Suprapubic skin (tissue), 4 donors: ENCODE measurements around the gene GSDME. TPM values are rescaled to one million over a fixed set of nuclear protein-coding genes. Genes with fewer than 3 reads are reported as not detected.

ENCODE experiments used
- DNase-seq, 2 donors: peaks; one replicate each; pipeline ENCODE4 v3.0.0-alpha.2; 2019; ENCODE audit warnings: low spot score in 2 of 2
- H3K27ac ChIP-seq: fragments of 200-600 bp; sonication (generic); one replicate; pipeline ENCODE4 v1.5.1; 2019
- H3K27me3 ChIP-seq: fragments of 200-600 bp; sonication (generic); one replicate; pipeline ENCODE4 v1.5.1; 2019
- H3K36me3 ChIP-seq: fragments of 200-600 bp; sonication (generic); one replicate; pipeline ENCODE4 v1.5.1; 2019
- H3K4me1 ChIP-seq: fragments of 200-600 bp; sonication (generic); one replicate; pipeline ENCODE4 v1.5.1; 2019
- H3K4me3 ChIP-seq: fragments of 200-600 bp; sonication (generic); one replicate; pipeline ENCODE4 v1.5.1; 2019; ENCODE audit warnings: mild to moderate bottlenecking
- H3K9me3 ChIP-seq: fragments of 200-600 bp; sonication (generic); one replicate; pipeline ENCODE4 v1.5.1; 2019
- CTCF ChIP-seq, 2 donors: fragments of 200-600 bp in 1 of 2; fragments of 450-650 bp in 1 of 2; sonication (generic) in 1 of 2; IDR thresholded peaks; one replicate each; pipeline ENCODE4 v1.5.1; 2016 to 2019; ENCODE audit warnings: antibody characterized with exemption in 2 of 2, mild to moderate bottlenecking in 1 of 2, moderate library complexity in 1 of 2
- EP300 ChIP-seq: sonication (generic); formaldehyde crosslinking; IDR thresholded peaks from one replicate; pipeline ENCODE4 v1.6.1; 2017; ENCODE audit warnings: antibody characterized with exemption
- POLR2A ChIP-seq, 2 donors: fragments of 450-650 bp; IDR thresholded peaks; one replicate each; pipeline ENCODE4 v1.6.1; 2017; ENCODE audit warnings: antibody characterized with exemption in 2 of 2, mild to moderate bottlenecking in 2 of 2, moderate library complexity in 2 of 2
- POLR2AphosphoS5 ChIP-seq, 3 donors: sonication (generic); formaldehyde crosslinking; IDR thresholded peaks; one replicate each; pipeline ENCODE4 v1.6.1; 2017; ENCODE audit warnings: antibody characterized with exemption in 3 of 3
- WGBS: methylation state at CpG from one replicate; pipeline ENCODE4 v1.1.5; 2018; 5-methylcytosine and 5-hydroxymethylcytosine counted together
- total RNA-seq, 4 donors: library from RNA; depleted of rRNA; stranded (reverse); fragments of >200 nt; gene quantifications; one replicate each; pipeline ENCODE4 v1.1.0, GENCODE V29; 2016

Gene GSDME
- total RNA-seq, 4 donors from 2014 or later = 1.4 to 7.2 (median 2.5) TPM

GRCh38 chr7:24716480-24717246, 40.6 kb downstream of the GSDME start:
- H3K9me3 ChIP-seq = no peaks in the 10 kb centered on the region
- TF ChIP-seq CTCF (IDR thresholded peaks at IDR 0.05) (no peak), POLR2AphosphoS5 (IDR thresholded peaks at IDR 0.05) (no peak), POLR2A (IDR thresholded peaks at IDR 0.05) (no peak), EP300 (no peak)
- H3K27me3 ChIP-seq = no peaks in the 10 kb centered on the region
- no peak overlapping the region for H3K27ac ChIP-seq
- H3K36me3 ChIP-seq = no peaks in the 10 kb centered on the region
- no peak for DNase-seq
- WGBS = 91% methylated on average over 8 of the region's 9 CpGs
- H3K4me1 ChIP-seq = no peaks in the 10 kb centered on the region
- no peak overlapping the region for H3K4me3 ChIP-seq

- Histone ChIP-seq H3K27ac (no peak overlapping the region), H3K36me3 (no peaks in the 10 kb centered on the region), H3K9me3 (no peaks in the 10 kb centered on the region), H3K4me1 (no peaks in the 10 kb centered on the region), H3K27me3 (no peaks in the 10 kb centered on the region), H3K4me3 (no peak overlapping the region)
- 62% methylated on average over 16 of the region's 16 CpGs for WGBS
- no peak for DNase-seq
- TF ChIP-seq POLR2AphosphoS5 (IDR thresholded peaks at IDR 0.05) = no peak
- no peak for TF ChIP-seq CTCF (IDR thresholded peaks at IDR 0.05)
- TF ChIP-seq EP300 = no peak
- no peak for TF ChIP-seq POLR2A (IDR thresholded peaks at IDR 0.05)
These were observed 41.4 kb downstream of the GSDME start for GRCh38 chr7:24715661-24716479.

- Histone ChIP-seq H3K27ac (no peak overlapping the region), H3K9me3 (no peaks in the 10 kb centered on the region), H3K4me1 (no peaks in the 10 kb centered on the region), H3K27me3 (no peaks in the 10 kb centered on the region), H3K36me3 (no peaks in the 10 kb centered on the region), H3K4me3 (no peak overlapping the region)
- DNase-seq = no peak
- 100% methylated on average over 2 of the region's 2 CpGs for WGBS
- TF ChIP-seq EP300 (no peak), POLR2A (IDR thresholded peaks at IDR 0.05) (no peak), CTCF (IDR thresholded peaks at IDR 0.05) (no peak), POLR2AphosphoS5 (IDR thresholded peaks at IDR 0.05) (no peak)
These were observed 42.1 kb downstream of the GSDME start for GRCh38 chr7:24715171-24715570.

- Histone ChIP-seq H3K27me3 (no peaks in the 10 kb centered on the region), H3K4me3 (no peak overlapping the region), H3K27ac (no peak overlapping the region), H3K4me1 (no peaks in the 10 kb centered on the region), H3K9me3 (no peaks in the 10 kb centered on the region), H3K36me3 (no peaks in the 10 kb centered on the region)
- WGBS = 94% methylated on average over 8 of the region's 8 CpGs
- DNase-seq = no peak
- TF ChIP-seq POLR2AphosphoS5 (IDR thresholded peaks at IDR 0.05) = no peak
These were observed 42.6 kb downstream of the GSDME start for GRCh38 chr7:24714676-24715010.

- H3K27ac ChIP-seq = no peak overlapping the region
- no peaks in the 10 kb centered on the region for H3K4me1 ChIP-seq
- no peaks in the 10 kb centered on the region for H3K36me3 ChIP-seq
- H3K27me3 ChIP-seq = no peaks in the 10 kb centered on the region
- no peak overlapping the region for H3K4me3 ChIP-seq
- TF ChIP-seq POLR2AphosphoS5 (IDR thresholded peaks at IDR 0.05) (no peak), POLR2A (IDR thresholded peaks at IDR 0.05) (no peak), EP300 (no peak), CTCF (IDR thresholded peaks at IDR 0.05) (no peak)
- WGBS = 89% methylated on average over 14 of the region's 14 CpGs
- H3K9me3 ChIP-seq = no peaks in the 10 kb centered on the region
- DNase-seq = no peak
These were observed 43.2 kb downstream of the GSDME start for GRCh38 chr7:24713850-24714675.
